Activated T-cell treated with anti-CD3 and anti-CD28 coated beads, Interleukin-2, amount 50 U/mL, for 48 hours (primary cell): ENCODE results near the gene RAB26.

Experiments used
- DNase-seq, 2 experiments: peaks; one replicate each; pipeline ENCODE4 v3.0.0-alpha.2; 2020

The RAB26 gene

DNA sequence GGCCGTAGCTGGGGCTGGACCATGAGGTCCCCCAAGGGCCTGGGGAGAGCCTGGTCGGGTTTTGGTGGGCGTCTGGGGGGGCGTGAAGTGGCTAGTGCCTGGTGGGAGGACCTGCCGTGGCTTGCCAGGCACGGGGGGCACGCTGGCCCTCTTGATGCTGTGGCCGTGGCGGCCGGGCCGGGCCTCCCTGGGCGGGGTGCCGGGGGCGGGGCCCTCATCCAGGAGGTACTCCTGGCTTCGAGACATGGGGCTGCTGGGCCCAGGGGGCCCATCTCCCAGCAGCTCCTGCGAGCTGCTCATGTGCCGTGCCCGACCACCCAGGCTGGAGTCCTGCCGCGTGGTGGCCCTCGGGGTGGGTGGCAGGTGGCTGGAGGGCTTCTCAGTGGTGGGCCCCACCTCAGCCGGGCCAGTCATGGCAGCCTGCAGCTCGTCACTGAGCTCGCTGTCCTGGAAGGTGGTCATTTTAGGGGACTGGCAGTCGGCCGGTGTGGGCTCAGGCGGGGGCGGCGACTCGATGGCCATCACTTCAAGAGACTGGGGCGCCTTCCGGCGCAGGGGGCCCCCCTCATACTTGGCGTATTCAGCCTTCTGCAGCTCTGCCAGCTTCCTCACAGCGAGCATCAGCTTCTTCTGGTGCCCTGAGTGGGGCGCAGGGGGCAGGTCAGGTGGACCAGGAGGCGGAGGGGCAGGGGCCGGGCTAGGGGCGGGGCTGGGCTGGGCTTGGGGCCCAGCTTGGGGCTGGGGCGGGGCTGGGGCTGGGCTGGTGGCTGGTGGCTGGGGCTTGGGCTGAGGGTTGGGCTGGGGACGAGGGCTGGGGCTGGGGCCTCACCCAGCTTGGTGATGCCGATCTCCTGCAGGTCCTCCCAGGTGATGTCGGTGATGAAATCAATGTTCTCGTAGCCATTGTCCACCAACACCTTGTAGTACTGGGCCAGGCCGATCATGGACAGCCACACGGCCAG lies 32.8 kb downstream of the RAB26 start:
- no peak for DNase-seq

DNA sequence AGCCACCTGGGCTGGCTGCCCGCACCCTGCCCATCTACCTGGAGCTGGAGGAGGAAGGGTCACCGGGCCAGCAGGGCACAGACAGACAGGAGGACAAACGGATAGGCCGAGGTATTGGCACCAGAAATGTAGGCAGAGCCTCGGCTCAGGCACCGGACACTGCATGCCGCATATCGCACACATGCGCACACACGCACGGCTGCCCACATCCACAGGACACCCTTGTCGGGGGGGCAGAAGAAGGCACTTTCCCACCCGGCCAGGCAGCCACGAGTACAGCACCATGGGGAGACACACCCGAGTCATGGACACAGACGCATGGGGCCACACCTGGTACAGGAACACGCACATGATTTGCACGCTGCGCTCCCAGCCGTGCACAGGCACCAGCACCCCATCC lies 33.5 kb downstream of the RAB26 start:
- DNase-seq = no peak

DNA sequence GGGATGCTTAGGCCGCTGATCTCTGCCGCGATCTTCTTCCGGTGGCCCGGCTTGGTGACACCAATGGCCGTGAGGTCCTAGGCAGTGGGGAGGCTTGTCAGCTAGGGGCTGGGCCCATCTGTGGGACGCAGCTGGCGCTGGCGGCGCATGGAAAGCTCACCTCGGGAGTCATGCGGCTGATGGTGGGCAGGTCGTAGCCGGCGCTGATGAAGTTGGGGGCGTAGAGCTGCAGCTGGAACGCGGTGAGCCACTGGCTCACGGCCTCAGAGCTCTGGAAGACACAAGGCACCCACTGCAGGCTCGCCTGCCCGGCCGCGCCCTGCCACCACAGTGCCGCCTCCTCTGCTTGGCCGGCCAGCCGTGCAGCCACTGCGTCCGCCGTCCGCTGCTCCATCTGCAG lies 35.2 kb downstream of the RAB26 start:
- no peak for DNase-seq

- no peak for DNase-seq
These were observed 35.9 kb downstream of the RAB26 start for GRCh38 chr16:2184346-2184745.

DNA sequence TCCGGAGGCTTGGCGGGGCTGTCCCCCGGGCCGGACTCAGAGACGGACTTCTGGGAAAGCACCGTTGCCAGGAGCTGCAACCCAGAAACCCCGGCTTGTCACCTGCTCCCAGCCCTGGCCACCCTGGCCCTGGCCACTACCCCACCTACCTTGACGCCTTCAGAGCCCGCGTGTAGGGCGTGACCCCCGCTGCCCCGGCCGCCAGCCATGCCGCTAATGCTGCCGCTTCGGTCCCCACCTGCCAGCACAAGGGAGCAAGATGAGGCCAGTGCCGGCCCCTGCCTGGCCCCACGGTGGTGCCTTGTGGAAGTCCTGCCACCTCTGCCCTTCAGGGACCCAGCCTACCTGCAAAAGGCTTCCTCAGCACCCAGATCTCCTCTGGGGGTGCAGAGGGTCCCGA lies 36.5 kb downstream of the RAB26 start:
- no peak for DNase-seq

DNA sequence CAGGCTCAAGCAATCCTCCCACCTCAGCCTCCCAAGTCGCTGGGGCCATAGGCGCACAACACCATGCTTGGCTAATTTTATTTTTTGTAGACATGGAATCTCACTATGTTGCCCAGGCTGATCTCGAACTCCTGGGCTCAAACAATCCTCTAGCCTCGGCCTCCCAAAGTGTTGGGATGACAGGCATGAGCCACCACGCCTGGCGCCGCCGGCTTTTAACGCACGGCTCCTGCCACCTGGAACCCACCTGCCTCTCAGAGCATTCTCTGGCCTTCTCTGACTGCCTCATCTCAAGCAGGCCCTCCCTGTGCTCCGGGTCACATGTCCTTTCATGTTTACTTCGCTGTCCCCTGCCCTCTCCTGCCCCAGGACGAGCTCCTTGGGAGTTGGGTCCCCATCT lies 37.6 kb downstream of the RAB26 start:
- DNase-seq = no peak

DNA sequence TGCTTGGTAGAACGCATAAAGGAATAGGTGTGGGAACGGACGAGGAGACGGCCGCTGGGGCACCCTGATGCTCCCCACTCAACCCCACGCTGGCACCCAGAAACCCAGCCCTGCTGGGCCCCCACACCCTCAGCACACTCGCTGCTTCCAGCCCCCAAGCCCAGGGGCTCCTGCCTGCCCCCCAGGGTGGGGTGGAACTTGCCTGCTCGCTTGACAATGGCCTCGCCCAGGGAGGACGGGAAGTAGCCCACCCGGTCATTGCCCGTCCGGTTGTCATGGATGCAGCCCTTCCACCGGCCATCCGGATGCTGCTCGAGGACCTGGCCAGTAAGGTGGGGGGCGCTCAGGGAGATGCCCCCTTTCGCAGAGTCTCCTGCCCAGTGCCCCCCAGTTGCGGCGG lies 38.1 kb downstream of the RAB26 start:
- DNase-seq = no peak

- DNase-seq = no peak
These were observed 38.8 kb downstream of the RAB26 start for GRCh38 chr16:2187212-2187611.

GRCh38 chr16:2188395-2188794 lies 40.0 kb downstream of the RAB26 start:
- DNase-seq = no peak

DNA sequence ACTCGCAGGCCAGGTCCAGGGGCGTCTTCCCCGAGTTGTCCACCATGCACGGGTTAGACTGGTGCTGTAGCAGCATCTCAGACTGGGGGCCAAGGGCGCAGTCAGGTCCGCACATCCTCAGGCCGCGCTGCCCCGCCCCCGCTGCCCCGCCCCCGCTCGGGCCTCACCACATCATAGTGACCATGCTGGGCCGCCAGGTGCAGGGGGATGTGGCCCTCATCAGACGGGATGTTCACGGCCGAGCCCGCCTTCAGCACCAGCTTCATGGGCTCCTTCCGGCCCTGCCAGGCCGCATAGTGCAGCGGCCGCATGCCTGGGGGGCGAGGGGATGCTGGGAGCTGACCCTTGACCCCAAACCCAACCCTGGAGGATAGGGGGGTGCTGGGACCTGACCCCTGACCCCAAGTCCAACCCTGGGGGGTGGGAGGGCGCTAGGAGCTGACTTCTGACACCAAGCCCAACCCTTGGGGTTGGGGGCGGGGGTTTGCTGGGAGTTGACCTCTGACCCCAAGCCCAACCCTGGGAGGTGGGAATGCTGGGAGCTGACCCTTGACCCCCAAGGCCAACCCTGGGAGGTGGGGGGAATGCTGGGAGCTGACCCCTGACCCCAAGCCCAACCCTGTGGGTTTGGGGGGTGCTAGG lies 40.9 kb downstream of the RAB26 start:
- DNase-seq = no peak

DNA sequence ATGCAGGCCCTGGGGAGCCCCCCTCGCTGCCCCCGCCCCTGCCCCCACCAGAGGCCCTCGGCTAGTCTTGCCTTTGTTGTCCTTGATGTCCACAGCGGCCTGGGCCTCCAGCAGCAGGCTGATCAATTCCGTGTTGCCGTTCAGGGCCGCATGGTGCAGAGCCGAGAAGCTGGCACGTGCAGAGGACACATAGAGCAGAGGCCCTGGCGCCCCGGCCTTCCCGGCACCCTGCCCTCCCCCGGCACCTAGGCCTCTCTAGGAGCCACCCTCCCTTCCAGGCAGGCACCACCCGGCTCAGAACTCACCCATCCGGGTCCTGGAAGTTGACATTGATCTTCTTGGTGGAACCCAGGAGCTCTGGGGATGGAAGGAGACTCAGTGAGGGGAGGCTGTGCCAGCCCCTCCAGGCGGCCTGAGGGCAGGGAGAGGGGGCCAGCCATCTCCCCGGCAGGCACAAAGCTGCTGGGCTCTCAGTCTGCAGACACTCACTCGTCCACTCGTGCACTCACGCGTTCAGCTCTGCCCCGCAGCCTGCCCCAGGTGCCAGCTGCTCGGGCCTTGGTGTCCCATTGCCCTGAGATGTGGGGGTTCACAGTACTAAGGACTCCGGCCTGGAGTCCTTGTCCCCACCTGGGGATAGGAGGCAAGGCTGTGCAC lies 41.7 kb downstream of the RAB26 start:
- no peak for DNase-seq

- DNase-seq = no peak
These were observed 42.4 kb downstream of the RAB26 start for GRCh38 chr16:2190659-2191445.

DNA sequence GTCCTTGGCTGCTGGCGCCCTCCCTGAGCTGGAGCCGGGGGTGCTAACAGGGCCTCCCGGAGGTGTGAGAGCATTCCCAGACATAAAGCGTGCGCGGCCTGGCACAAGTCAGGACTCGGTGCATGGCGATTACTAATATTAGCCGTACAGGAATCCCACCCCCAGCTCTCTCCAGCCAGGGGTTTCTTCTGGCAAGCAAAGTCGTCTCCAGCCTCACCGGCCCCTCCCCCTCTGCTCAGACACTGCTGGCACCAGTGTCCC lies 43.0 kb downstream of the RAB26 start:
- no peak for DNase-seq

DNA sequence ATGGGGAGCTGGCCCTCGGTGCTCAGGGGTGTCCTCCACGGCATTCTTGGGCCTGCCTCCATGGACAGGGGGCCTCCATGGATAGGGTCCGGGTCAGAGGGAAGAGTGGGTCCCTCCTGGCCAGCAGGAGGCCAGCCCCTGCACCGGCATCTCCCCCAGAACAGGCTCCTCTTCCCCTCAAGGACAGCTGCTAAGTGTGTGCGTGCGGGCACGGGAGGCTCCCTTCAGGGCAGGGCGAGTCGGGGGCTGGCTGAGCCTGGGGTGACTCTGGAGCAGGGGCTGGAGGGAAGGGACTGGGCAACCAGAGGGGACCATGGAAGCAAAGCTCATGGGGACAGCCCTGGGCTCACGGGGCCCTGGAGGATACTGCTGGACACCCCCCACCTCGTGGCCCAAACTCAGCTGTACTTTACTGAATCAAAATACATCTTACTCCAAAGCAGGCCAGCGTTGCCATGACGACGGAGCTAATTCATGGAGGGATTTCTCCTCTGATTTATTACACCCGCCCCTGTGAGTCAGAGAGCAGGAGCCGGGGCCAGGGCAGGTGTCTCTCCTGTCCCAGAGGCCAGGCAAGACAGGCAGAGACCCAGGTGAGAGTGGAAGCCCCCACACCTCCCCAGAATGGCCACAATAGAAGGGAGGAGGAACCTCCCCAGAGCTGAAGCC lies 45.9 kb downstream of the RAB26 start:
- DNase-seq = no peak

DNA sequence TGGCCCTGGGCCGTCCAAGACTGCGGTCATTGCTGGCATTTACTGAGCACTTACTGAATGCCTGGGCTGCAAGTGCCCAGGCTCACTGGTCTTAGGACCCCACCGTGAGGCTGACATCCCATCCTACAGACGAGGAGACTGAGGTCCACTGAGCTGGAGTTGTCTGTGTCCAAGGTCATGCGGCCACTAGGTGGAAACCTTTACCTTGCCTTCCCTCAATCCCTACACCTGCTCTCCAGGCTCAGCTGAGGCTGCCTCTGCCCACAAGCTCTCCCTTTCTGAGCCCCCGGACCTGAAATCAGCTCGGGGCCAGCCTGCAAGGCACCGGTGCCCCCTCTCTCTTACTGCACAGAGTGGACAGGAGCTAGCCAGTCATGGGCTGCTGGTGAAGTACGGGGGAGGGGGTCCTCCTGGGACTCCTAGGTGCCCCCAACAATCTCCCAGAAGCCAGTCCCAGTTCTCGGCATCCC lies 46.5 kb downstream of the RAB26 start:
- peak; percentile 54 to 64 for DNase-seq

DNA sequence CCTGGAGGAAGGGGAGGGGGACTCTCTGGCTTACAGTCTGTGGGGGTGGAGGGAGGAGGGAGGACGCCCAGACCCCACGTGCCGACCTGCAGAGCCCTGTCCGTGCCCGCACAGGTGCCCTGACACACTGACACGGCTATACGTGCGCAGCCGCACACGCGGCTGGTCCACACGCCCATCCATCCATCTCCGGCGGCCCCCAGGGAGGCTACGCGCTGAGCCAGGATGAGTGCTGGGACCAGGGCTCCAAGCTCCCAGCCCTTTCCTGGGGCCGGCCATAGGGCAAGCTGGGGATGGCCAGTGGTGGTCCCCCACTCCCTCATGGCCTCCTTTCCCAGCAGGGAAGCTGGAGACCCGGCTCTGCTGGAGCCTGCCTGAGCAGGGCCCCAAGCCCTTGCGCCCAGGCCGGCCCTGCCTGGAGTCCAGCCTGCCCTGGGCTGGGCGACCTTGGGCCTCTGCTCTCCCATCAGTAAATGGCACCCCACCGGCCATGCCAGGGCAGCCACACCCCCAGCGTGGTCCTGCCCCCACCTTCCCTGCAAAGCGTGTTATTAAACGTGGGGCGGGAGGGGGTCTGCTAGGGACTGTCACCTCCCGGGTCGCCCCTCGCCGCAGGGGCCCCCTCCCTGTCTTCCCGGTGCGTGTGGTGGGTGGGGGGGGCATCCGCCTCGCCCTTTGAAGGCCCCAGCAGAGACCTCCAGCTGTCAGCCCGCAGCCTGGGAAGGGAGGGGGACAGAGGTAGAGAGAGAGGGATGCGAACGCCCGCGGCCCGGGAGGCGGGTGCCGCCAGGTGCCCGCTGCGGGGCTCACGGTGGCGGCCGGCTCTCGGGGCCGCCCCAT lies 47.1 kb downstream of the RAB26 start:
- no peak for DNase-seq

DNA sequence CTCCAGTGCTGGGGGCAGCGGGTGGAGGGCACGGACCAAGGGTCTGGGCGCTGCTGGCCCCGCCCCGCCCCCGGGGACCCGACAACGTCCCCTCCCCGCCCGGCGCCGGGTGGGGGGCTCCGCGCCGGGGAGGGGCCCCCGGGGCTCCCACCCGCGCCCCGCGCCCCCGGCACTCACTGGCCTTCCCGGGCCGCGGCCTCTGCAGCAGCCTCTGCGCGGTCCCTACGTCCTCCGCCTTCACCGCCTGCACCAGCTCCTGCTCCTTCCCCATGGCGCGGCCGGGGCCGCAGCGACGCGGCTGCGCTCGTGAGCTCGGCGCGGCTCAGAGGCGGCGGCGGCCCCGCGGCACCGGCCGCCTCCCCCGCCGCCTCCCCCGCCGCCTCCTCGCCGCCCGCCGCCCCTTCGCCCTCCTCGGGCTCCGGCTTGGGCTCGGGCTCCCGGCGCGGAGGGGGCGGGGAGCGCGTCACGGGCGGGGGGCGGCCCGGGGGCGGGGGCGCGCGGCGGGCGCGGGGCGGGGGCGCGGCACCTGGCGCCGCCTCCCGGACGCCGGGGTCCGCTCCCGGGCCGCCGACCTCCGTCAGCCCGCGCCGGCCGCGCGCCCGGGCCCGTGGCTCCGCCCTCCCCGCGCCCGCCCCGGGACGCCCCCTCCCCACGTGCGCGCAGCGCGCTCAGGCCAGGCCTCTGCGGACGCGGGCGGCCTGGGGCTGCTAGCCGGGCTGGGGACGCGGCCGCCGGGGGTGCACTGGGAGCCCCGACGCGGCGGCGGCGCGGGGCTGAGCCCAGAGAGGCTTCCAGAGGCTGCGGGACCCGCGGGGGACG lies 47.9 kb downstream of the RAB26 start, which contains the start of gene CASKIN1:
TSS of gene CASKIN1 (minus strand) at position 444 of the 819 bp plus-strand sequence. CDS start at position 271, 173 bp downstream.
- DNase-seq = no peak

DNA sequence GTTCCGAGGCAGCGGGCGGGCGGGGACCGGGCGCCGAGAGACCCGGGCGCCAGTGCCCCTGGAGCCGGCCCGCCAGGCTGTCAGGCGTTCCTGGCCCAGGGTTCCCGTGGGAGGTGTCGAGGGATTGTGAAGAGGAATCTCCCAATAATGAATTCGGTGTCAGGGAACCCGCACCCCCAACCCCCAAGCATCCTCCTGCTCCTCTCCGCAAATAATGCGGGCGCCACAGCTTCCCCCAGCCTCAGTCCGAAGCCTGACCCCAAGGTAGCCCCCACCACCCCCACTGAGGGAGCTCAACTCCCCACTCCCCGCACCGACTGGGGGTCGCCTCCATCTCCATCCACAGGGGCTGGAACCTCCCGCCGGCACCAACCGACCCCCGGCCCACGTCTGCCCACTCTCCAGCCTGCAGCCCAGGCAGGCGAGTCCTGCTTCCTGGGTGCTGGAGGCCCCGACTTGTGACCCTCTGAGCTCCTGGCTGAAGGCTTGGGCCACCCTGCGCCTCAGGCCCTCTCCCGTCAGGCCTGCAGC lies 48.6 kb downstream of the RAB26 start:
- no peak for DNase-seq

DNA sequence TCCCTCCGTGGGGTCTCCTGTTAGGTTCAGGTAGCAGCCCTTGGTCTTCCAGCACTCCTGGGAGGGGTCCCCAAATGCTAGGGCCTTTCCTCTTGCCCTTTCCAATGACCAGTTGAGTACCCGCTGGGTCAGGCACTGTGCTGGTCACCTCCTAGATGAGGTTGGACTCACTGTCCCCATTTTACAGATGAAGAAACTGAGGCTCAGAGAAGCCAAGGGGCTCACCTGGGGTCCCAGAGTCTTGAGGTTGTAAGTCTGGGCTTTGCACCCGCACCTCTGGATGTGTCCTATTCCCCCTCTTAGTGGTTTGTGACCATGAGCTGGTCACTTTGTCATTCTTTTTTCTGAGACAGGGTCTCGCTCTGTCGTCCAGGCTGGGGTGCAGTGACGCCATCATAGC lies 49.3 kb downstream of the RAB26 start:
- no peak for DNase-seq

DNA sequence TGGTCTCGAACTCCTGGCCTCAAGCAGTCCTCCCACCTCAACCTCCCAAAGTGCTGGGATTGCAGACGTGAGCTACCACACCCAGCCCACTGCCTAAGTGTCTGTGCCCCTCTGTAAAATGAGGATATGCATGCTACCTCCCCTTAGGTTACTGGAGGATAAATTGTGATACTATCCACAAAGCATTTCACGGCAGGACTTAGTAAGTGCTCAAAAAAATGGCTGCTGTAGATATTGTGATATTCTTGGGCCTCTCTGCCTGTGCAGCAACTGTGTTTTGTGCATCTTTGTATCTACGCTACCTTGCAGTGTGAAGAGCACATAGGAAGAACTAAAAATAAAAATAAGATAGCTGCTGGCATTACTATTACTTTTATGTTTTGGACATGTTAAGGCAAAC lies 49.9 kb downstream of the RAB26 start:
- no peak for DNase-seq
